B cell (primary cell): Measurements from ENCODE around the gene RSPH1. TPM values are rescaled to one million over a fixed set of nuclear protein-coding genes. Genes with fewer than 3 reads are reported as not detected.

ENCODE experiments used
- ATAC-seq: fragments of 200-7000 bp; cut with Tn5 transposase; one replicate; pipeline ENCODE4 v1.10.0; 2021; ENCODE audit warnings: low read depth, mild to moderate bottlenecking, moderate number of reproducible peaks, moderate library complexity
- CTCF ChIA-PET: fragments of 350-600 bp; sonication (Branson Sonifier 250); formaldehyde crosslinking; loops from one replicate; lab custom pipeline; 2021; ENCODE audit warnings: antibody characterized with exemption, inconsistent platforms; lab: Charles Lee
- POLR2A ChIA-PET: fragments of 350-600 bp; sonication (Branson Sonifier 250); formaldehyde crosslinking; loops from one replicate; lab custom pipeline; 2021; ENCODE audit warnings: antibody characterized with exemption; lab: Charles Lee
- DNase-seq: peaks from one replicate; pipeline ENCODE4 v3.0.0; 2013
- H2AFZ ChIP-seq: 2 replicates; pipeline ENCODE4 v1.6.1; 2012; ENCODE audit warnings: mild to moderate bottlenecking, low read depth, low read length; ENCODE audit not compliant: insufficient read depth, poor library complexity, severe bottlenecking
- H3K27ac ChIP-seq, 2 donors: 1 replicate in 1 of 2; 2 replicates in 1 of 2; pipeline ENCODE4 v1.5.1; 2012 to 2013; ENCODE audit warnings: low read length in 2 of 2, mild to moderate bottlenecking in 2 of 2, moderate library complexity in 1 of 2
- H3K27me3 ChIP-seq, 4 experiments: fragments of 200-600 bp in 1 of 4; sonication (generic) in 1 of 4; replicated peaks in 1 of 4; 1 replicate in 2 of 4; 2 replicates in 2 of 4; pipeline versions ENCODE4 v1.6.1 to v1.7.0; 2013 to 2016; ENCODE audit warnings: low read length in 3 of 4, mild to moderate bottlenecking in 2 of 4, mixed read lengths in 1 of 4, moderate library complexity in 1 of 4; ENCODE audit not compliant: insufficient read depth in 4 of 4, control insufficient read depth in 3 of 4; ENCODE audit errors: control extremely low read depth in 1 of 4
- H3K36me3 ChIP-seq, 2 experiments: replicated peaks in 1 of 2; 1 replicate in 1 of 2; 2 replicates in 1 of 2; pipeline versions ENCODE4 v1.6.1 to v1.7.1; 2013; ENCODE audit warnings: low read length in 1 of 2; ENCODE audit not compliant: insufficient read depth in 2 of 2, control insufficient read depth in 1 of 2; ENCODE audit errors: control extremely low read depth in 1 of 2, extremely low read depth in 1 of 2
- H3K4me1 ChIP-seq, 2 donors: fragments of 200-600 bp in 1 of 2; sonication (generic) in 1 of 2; 1 replicate in 1 of 2; 2 replicates in 1 of 2; pipeline versions ENCODE4 v1.5.1 to v1.6.1; 2013 to 2017; ENCODE audit warnings: low read length in 2 of 2; ENCODE audit not compliant: control insufficient read depth in 2 of 2, insufficient read depth in 2 of 2
- H3K4me2 ChIP-seq: replicated peaks from 2 replicates; pipeline ENCODE3; 2012; ENCODE audit warnings: mild to moderate bottlenecking, low read depth, low read length; ENCODE audit not compliant: poor library complexity, severe bottlenecking
- H3K4me3 ChIP-seq, 5 experiments: fragments of 200-600 bp in 1 of 5; sonication (generic) in 1 of 5; 1 replicate in 3 of 5; 2 replicates in 2 of 5; pipeline versions ENCODE4 v1.5.1 to v1.7.0; 2011 to 2016; ENCODE audit warnings: low read length in 4 of 5, mild to moderate bottlenecking in 4 of 5, low read depth in 2 of 5, control low read depth in 1 of 5, moderate library complexity in 1 of 5; ENCODE audit not compliant: insufficient read depth in 1 of 5; ENCODE audit errors: control extremely low read depth in 1 of 5, extremely low read depth in 1 of 5
- H3K79me2 ChIP-seq: fragments of 200-600 bp; sonication (generic); one replicate; pipeline ENCODE4 v1.6.0; 2016; ENCODE audit warnings: low read length; ENCODE audit not compliant: control insufficient read depth, insufficient read depth
- H3K9ac ChIP-seq: fragments of 200-600 bp; sonication (generic); 2 replicates; pipeline ENCODE4 v1.6.1; 2017; ENCODE audit warnings: mild to moderate bottlenecking, low read length, moderate library complexity
- H3K9me3 ChIP-seq, 3 donors: one replicate each; pipeline versions ENCODE4 v1.6.1 to v1.7.1; 2013; ENCODE audit warnings: low read length in 2 of 3; ENCODE audit not compliant: control insufficient read depth in 2 of 3, insufficient read depth in 1 of 3; ENCODE audit errors: control extremely low read depth in 1 of 3
- H4K20me1 ChIP-seq: 2 replicates; pipeline ENCODE4 v1.6.0; 2012; ENCODE audit warnings: mild to moderate bottlenecking, low read length; ENCODE audit not compliant: insufficient read depth, control insufficient read depth, poor library complexity, severe bottlenecking
- H3K27ac Mint-ChIP-seq: one replicate; pipeline ENCODE4 v1.8.0; 2021; ENCODE audit warnings: mixed read lengths
- H3K27me3 Mint-ChIP-seq: one replicate; pipeline ENCODE4 v1.8.0; 2021; ENCODE audit warnings: mixed read lengths
- H3K4me1 Mint-ChIP-seq: one replicate; pipeline ENCODE4 v1.8.0; 2021; ENCODE audit warnings: mixed read lengths
- H3K4me3 Mint-ChIP-seq: one replicate; pipeline ENCODE4 v1.8.0; 2021; ENCODE audit warnings: mixed read lengths
- H3K9me3 Mint-ChIP-seq: one replicate; pipeline ENCODE4 v1.8.0; 2022; ENCODE audit warnings: mixed read lengths; ENCODE audit not compliant: insufficient read depth
- CTCF ChIP-seq: fragments of 200-600 bp; IDR thresholded peaks from one replicate; pipeline ENCODE4 v1.8.0; 2022; ENCODE audit warnings: antibody characterized with exemption, mild to moderate bottlenecking
- EZH2 ChIP-seq: IDR thresholded peaks from 2 replicates; pipeline ENCODE4 v1.6.1; 2012; ENCODE audit warnings: borderline replicate concordance, low read depth, mild to moderate bottlenecking, moderate library complexity, low read length; ENCODE audit not compliant: insufficient read depth, poor library complexity, severe bottlenecking
- intact Hi-C: fragments of 100-400 bp; cut with micrococcal nuclease; formaldehyde crosslinking; loops from one replicate; pipeline ENCODE4 v1.10.0; 2022
- polyA plus RNA-seq: library from polyadenylated mRNA; depleted of rRNA; stranded (reverse); fragments of >200 nt; gene quantifications from 2 replicates; pipeline ENCODE4 v1.2.3, GENCODE V29; 2012
- total RNA-seq, 2 donors: library from RNA; stranded (reverse); fragments of 120-200 nt in 1 of 2; gene quantifications; 1 replicate in 1 of 2; 2 replicates in 1 of 2; pipeline versions ENCODE4 v1.2.3 to v1.2.4, GENCODE V29; 2013 to 2022

The RSPH1 gene
- total and polyA plus RNA-seq, 2 donors (not counting 1 experiment from before 2014, with no cell fraction given): 0.10 to 0.64 TPM

DNA sequence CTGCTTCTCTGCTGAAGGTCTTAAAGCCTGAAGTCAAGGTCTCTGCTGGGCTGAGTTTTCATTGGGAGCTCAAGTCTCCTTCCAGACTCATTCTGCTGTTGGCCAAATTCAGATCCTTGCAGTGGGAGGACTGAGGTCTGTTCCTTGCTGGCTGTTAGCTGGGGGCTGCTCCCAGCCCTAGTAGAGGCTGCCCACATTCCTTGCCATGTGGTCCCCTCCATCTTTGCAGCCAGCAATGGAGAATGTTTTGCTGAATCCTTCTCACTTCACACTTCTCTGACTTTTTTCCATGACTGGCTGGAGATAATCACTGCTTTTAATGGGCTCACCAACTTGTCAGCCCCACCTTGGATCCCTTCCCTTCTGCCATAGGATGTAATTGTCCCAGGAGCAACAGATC lies 59.1 kb downstream of the RSPH1 start:
- ATAC-seq (no peak), DNase-seq (no peak)
- Histone ChIP-seq H4K20me1 (no peaks in the 10 kb centered on the region), H2AFZ (no peak overlapping the region), H3K36me3 (no peaks in the 10 kb centered on the region), H3K4me2 (no peak overlapping the region), H3K4me1 (no peaks in the 10 kb centered on the region), H3K4me3 (no peak overlapping the region), H3K9ac (no peak overlapping the region), H3K9me3 (peaks cover 0 to 25% (median 14%) of the 10 kb centered on the region in 3 donors), H3K27me3 (peaks cover 0 to 23% (median 4%) of the 10 kb centered on the region in 4 experiments), H3K27ac (no peak overlapping the region), H3K79me2 (no peaks in the 10 kb centered on the region)
- Mint-ChIP-seq H3K27ac (no peak overlapping the region), H3K9me3 (peaks cover 13% of the 10 kb centered on the region), H3K4me1 (peaks cover 3% of the 10 kb centered on the region), H3K27me3 (peaks cover 44% of the 10 kb centered on the region), H3K4me3 (no peak overlapping the region)
- ChIA-PET POLR2A (no interaction called here), CTCF (interaction anchor here (0.6 kb wide), 1 partner anchor 587 kb away, joined by 3 read pairs; no protein-coding TSS in a partner anchor)
- TF ChIP-seq CTCF (no peak), EZH2 (no peak)
- intact Hi-C loops: no loop called here

- no peak overlapping the region for H3K4me3 ChIP-seq
- H3K4me1 ChIP-seq: no peaks in the 10 kb centered on the region
- TF ChIP-seq CTCF (no peak), EZH2 (no peak)
- ATAC-seq (no peak), DNase-seq (no peak)
- no peak overlapping the region for H2AFZ ChIP-seq
- peaks cover 3% of the 10 kb centered on the region for H3K4me1 Mint-ChIP-seq
- peaks cover 47% of the 10 kb centered on the region for H3K27me3 Mint-ChIP-seq
- ChIA-PET POLR2A (no interaction called here), CTCF (no interaction called here)
- H3K27ac Mint-ChIP-seq: no peak overlapping the region
- peaks cover 0 to 23% (median 4%) of the 10 kb centered on the region in 4 experiments for H3K27me3 ChIP-seq
- no peaks in the 10 kb centered on the region for H3K36me3 ChIP-seq
- H3K4me2 ChIP-seq: no peak overlapping the region
- intact Hi-C loops: no loop called here
- no peak overlapping the region for H3K4me3 Mint-ChIP-seq
- H3K27ac ChIP-seq: no peak overlapping the region
- H3K9me3 ChIP-seq: peaks cover 0 to 26% (median 14%) of the 10 kb centered on the region in 3 donors
- H3K9me3 Mint-ChIP-seq: peaks cover 14% of the 10 kb centered on the region
- H4K20me1 ChIP-seq: no peaks in the 10 kb centered on the region
- no peak overlapping the region for H3K9ac ChIP-seq
- no peaks in the 10 kb centered on the region for H3K79me2 ChIP-seq
Measured at GRCh38 chr21:42435833-42436232, 60.2 kb downstream of the RSPH1 start.
